Natural killer cell treated with Interleukin-12 subunit alpha and Interleukin-12 subunit beta and Interleukin-15 and Interleukin-18, amount 100 ng/mL, for 72 hours (primary cell): ENCODE measurements around the gene GNG2. TPM values are rescaled to one million over a fixed set of nuclear protein-coding genes. Genes with fewer than 3 reads are reported as not detected.

Experiments used
- ATAC-seq, 2 donors: fragments of 150-1000 bp; cut with Tn5 transposase in 1 of 2; sonication (Bioruptor Pico), chemical (Tn5 transposase) in 1 of 2; 2 replicates each; pipeline ENCODE4 v1.10.0; 2021
- DNase-seq: peaks from one replicate; pipeline ENCODE4 v3.0.0; 2022; ENCODE audit warnings: low spot score
- H3K27ac Mint-ChIP-seq, 2 donors: 1 replicate in 1 of 2; 2 replicates in 1 of 2; pipeline ENCODE4 v1.8.0; 2022; ENCODE audit warnings: mixed read lengths in 2 of 2, mild to moderate bottlenecking in 1 of 2, moderate library complexity in 1 of 2
- H3K27me3 Mint-ChIP-seq, 2 donors: 1 replicate in 1 of 2; 2 replicates in 1 of 2; pipeline ENCODE4 v1.8.0; 2022; ENCODE audit warnings: mixed read lengths in 2 of 2
- H3K36me3 Mint-ChIP-seq: one replicate; pipeline ENCODE4 v1.8.0; 2022; ENCODE audit warnings: mixed read lengths
- H3K4me1 Mint-ChIP-seq, 2 donors: 1 replicate in 1 of 2; 2 replicates in 1 of 2; pipeline ENCODE4 v1.8.0; 2022; ENCODE audit warnings: low read depth in 2 of 2, mixed read lengths in 2 of 2, mild to moderate bottlenecking in 1 of 2
- H3K4me3 Mint-ChIP-seq: one replicate; pipeline ENCODE4 v1.8.0; 2022; ENCODE audit warnings: mixed read lengths
- H3K9me3 Mint-ChIP-seq: 2 replicates; pipeline ENCODE4 v1.8.0; 2022; ENCODE audit warnings: mixed read lengths
- total RNA-seq, 2 donors: library from RNA; stranded (reverse); gene quantifications; one replicate each; pipeline ENCODE4 v1.2.3, GENCODE V29; 2022

The GNG2 gene
- total RNA-seq, result 100 to 1,000 TPM; 293 to 495 TPM

GRCh38 chr14:51860164-51860824 is at the start of gene GNG2:
Gene GNG2, plus strand, starts transcription at chr14:51860612. Its CDS starts 90,067 bp downstream, at chr14:51950679.
- DNase-seq (peak; percentile 92), ATAC-seq (peak; percentile 98)
- H3K4me3 Mint-ChIP-seq, result peak within 1 kb of the TSS; percentile 89
- H3K36me3 Mint-ChIP-seq, result peaks cover 29% of the 10 kb centered on the region
- H3K9me3 Mint-ChIP-seq, result peaks cover 3% of the 10 kb centered on the region
- no peak within 1 kb of the TSS for H3K27ac Mint-ChIP-seq
- no peaks in the 10 kb centered on the region for H3K27me3 Mint-ChIP-seq
- H3K4me1 Mint-ChIP-seq, result peaks cover 45 to 54% of the 10 kb centered on the region in 2 donors

- Mint-ChIP-seq H3K27ac (no peak overlapping the region), H3K4me3 (no peak overlapping the region), H3K4me1 (peaks cover 0 to 3% of the 10 kb centered on the region in 2 donors), H3K36me3 (no peaks in the 10 kb centered on the region), H3K9me3 (peaks cover 3% of the 10 kb centered on the region), H3K27me3 (no peaks in the 10 kb centered on the region)
- ATAC-seq, result no peak
- DNase-seq, result no peak
Observed at GRCh38 chr14:51811706-51812105, 48.7 kb upstream of the GNG2 start.

GRCh38 chr14:51816031-51816430 is 44.4 kb upstream of the GNG2 start:
- no peak overlapping the region for H3K4me3 Mint-ChIP-seq
- H3K4me1 Mint-ChIP-seq, result peaks cover 4 to 6% of the 10 kb centered on the region in 2 donors
- H3K27ac Mint-ChIP-seq, result no peak overlapping the region
- H3K9me3 Mint-ChIP-seq, result no peaks in the 10 kb centered on the region
- H3K27me3 Mint-ChIP-seq, result no peaks in the 10 kb centered on the region
- DNase-seq, result no peak
- no peak for ATAC-seq
- H3K36me3 Mint-ChIP-seq, result no peaks in the 10 kb centered on the region

- Mint-ChIP-seq H3K4me1 (peaks cover 13 to 16% of the 10 kb centered on the region in 2 donors), H3K9me3 (no peaks in the 10 kb centered on the region), H3K36me3 (no peaks in the 10 kb centered on the region), H3K4me3 (no peak overlapping the region), H3K27ac (no peak overlapping the region), H3K27me3 (no peaks in the 10 kb centered on the region)
- ATAC-seq, result no peak
- DNase-seq, result no peak
Observed at GRCh38 chr14:51817326-51817725, 43.1 kb upstream of the GNG2 start.

- ATAC-seq, result no peak
- Mint-ChIP-seq H3K4me1 (peaks cover 26 to 30% of the 10 kb centered on the region in 2 donors), H3K9me3 (no peaks in the 10 kb centered on the region), H3K36me3 (no peaks in the 10 kb centered on the region), H3K4me3 (no peak overlapping the region), H3K27ac (peak overlapping the region in 1 of 2 donors; percentile 11), H3K27me3 (no peaks in the 10 kb centered on the region)
- no peak for DNase-seq
Observed at GRCh38 chr14:51818748-51819380, 41.5 kb upstream of the GNG2 start.

- no peaks in the 10 kb centered on the region for H3K27me3 Mint-ChIP-seq
- ATAC-seq, result peak; percentile 44 to 56
- H3K9me3 Mint-ChIP-seq, result no peaks in the 10 kb centered on the region
- H3K27ac Mint-ChIP-seq, result no peak overlapping the region
- H3K4me1 Mint-ChIP-seq, result peaks cover 26 to 30% of the 10 kb centered on the region in 2 donors
- no peak for DNase-seq
- H3K4me3 Mint-ChIP-seq, result peak overlapping the region; percentile 24
- no peaks in the 10 kb centered on the region for H3K36me3 Mint-ChIP-seq
Observed at GRCh38 chr14:51821822-51822221, 38.6 kb upstream of the GNG2 start.

- Mint-ChIP-seq H3K9me3 (no peaks in the 10 kb centered on the region), H3K27me3 (no peaks in the 10 kb centered on the region), H3K4me3 (peak overlapping the region; percentile 24), H3K36me3 (no peaks in the 10 kb centered on the region), H3K27ac (peak overlapping the region in 1 of 2 donors; percentile 11), H3K4me1 (peaks cover 26 to 30% of the 10 kb centered on the region in 2 donors)
- no peak for ATAC-seq
- no peak for DNase-seq
Observed at GRCh38 chr14:51822499-51822898, 37.9 kb upstream of the GNG2 start.

- H3K4me3 Mint-ChIP-seq, result no peak overlapping the region
- H3K36me3 Mint-ChIP-seq, result no peaks in the 10 kb centered on the region
- H3K4me1 Mint-ChIP-seq, result peaks cover 26 to 30% of the 10 kb centered on the region in 2 donors
- H3K27me3 Mint-ChIP-seq, result no peaks in the 10 kb centered on the region
- ATAC-seq, result no peak
- H3K27ac Mint-ChIP-seq, result peak overlapping the region in 1 of 2 donors; percentile 11
- no peaks in the 10 kb centered on the region for H3K9me3 Mint-ChIP-seq
- DNase-seq, result no peak
Observed at GRCh38 chr14:51823706-51824105, 36.7 kb upstream of the GNG2 start.

- Mint-ChIP-seq H3K9me3 (no peaks in the 10 kb centered on the region), H3K36me3 (no peaks in the 10 kb centered on the region), H3K4me1 (peaks cover 26 to 30% of the 10 kb centered on the region in 2 donors), H3K4me3 (no peak overlapping the region), H3K27ac (no peak overlapping the region), H3K27me3 (no peaks in the 10 kb centered on the region)
- DNase-seq, result no peak
- no peak for ATAC-seq
Observed at GRCh38 chr14:51824191-51824590, 36.2 kb upstream of the GNG2 start.

GRCh38 chr14:51825926-51826325 is 34.5 kb upstream of the GNG2 start:
- DNase-seq (no peak), ATAC-seq (no peak)
- no peak overlapping the region for H3K27ac Mint-ChIP-seq
- no peaks in the 10 kb centered on the region for H3K36me3 Mint-ChIP-seq
- no peaks in the 10 kb centered on the region for H3K27me3 Mint-ChIP-seq
- peaks cover 22 to 24% of the 10 kb centered on the region in 2 donors for H3K4me1 Mint-ChIP-seq
- H3K9me3 Mint-ChIP-seq, result no peaks in the 10 kb centered on the region
- H3K4me3 Mint-ChIP-seq, result no peak overlapping the region

GRCh38 chr14:51828017-51828797 is 32.2 kb upstream of the GNG2 start:
- Mint-ChIP-seq H3K9me3 (no peaks in the 10 kb centered on the region), H3K27ac (no peak overlapping the region), H3K36me3 (no peaks in the 10 kb centered on the region), H3K4me1 (peaks cover 4 to 6% of the 10 kb centered on the region in 2 donors), H3K27me3 (no peaks in the 10 kb centered on the region), H3K4me3 (no peak overlapping the region)
- peak; percentile 98 to 100 for ATAC-seq
- peak; percentile 88 for DNase-seq

- Mint-ChIP-seq H3K36me3 (no peaks in the 10 kb centered on the region), H3K27me3 (no peaks in the 10 kb centered on the region), H3K4me1 (no peaks in the 10 kb centered on the region), H3K27ac (no peak overlapping the region), H3K9me3 (no peaks in the 10 kb centered on the region), H3K4me3 (no peak overlapping the region)
- ATAC-seq (no peak), DNase-seq (no peak)
Observed at GRCh38 chr14:51834240-51834639, 26.2 kb upstream of the GNG2 start.

- H3K36me3 Mint-ChIP-seq, result no peaks in the 10 kb centered on the region
- H3K27me3 Mint-ChIP-seq, result no peaks in the 10 kb centered on the region
- no peak overlapping the region for H3K4me3 Mint-ChIP-seq
- H3K27ac Mint-ChIP-seq, result no peak overlapping the region
- peaks cover 9 to 11% of the 10 kb centered on the region in 2 donors for H3K4me1 Mint-ChIP-seq
- ATAC-seq, result no peak
- no peak for DNase-seq
- no peaks in the 10 kb centered on the region for H3K9me3 Mint-ChIP-seq
Observed at GRCh38 chr14:51836417-51836816, 24.0 kb upstream of the GNG2 start.
